GM19324 (cell line): Measurements from ENCODE around the gene NUBPL.
A peak's percentile ranks its signal among the peaks of the same experiment; 100 is the strongest.
"Not testable (repeated sequence)": the region's sequence is repeated elsewhere in the genome, so short reads cannot be mapped to it uniquely, and the experiment has no call there.

ENCODE experiments used
- ATAC-seq: cut with Tn5 transposase; IDR thresholded peaks from one replicate; pipeline ENCODE4 v1.9.1; 2021; ENCODE audit warnings: mild to moderate bottlenecking, moderate library complexity; ENCODE audit not compliant: unreplicated experiment, low FRiP score

The NUBPL gene

GRCh38 chr14:31792726-31793125 lies 231.5 kb downstream of the NUBPL start:
- ATAC-seq: no peak

GRCh38 chr14:31797946-31798345 lies 236.7 kb downstream of the NUBPL start:
- ATAC-seq: not testable (repeated sequence)

GRCh38 chr14:31802838-31803237 lies 241.6 kb downstream of the NUBPL start:
- no peak for ATAC-seq

DNA sequence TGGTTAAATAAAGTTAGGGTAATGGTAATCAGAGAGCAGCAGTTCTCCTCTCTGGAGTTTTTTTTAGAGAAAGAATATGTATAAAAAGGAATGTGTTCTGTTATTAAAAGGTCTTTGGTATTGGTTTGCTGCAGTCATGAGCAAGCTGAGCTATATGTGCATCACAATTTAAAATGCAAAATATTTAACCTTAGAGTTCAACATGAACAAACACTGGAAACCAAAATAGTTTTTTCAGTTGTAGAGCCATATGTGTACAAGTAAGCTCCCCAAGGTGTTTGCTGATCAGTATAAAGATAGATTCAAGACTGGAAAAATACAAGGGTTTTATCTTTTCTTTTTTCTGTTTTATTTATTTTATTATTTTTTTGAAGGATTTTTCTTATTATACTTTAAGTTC lies 245.0 kb downstream of the NUBPL start:
- no peak for ATAC-seq

DNA sequence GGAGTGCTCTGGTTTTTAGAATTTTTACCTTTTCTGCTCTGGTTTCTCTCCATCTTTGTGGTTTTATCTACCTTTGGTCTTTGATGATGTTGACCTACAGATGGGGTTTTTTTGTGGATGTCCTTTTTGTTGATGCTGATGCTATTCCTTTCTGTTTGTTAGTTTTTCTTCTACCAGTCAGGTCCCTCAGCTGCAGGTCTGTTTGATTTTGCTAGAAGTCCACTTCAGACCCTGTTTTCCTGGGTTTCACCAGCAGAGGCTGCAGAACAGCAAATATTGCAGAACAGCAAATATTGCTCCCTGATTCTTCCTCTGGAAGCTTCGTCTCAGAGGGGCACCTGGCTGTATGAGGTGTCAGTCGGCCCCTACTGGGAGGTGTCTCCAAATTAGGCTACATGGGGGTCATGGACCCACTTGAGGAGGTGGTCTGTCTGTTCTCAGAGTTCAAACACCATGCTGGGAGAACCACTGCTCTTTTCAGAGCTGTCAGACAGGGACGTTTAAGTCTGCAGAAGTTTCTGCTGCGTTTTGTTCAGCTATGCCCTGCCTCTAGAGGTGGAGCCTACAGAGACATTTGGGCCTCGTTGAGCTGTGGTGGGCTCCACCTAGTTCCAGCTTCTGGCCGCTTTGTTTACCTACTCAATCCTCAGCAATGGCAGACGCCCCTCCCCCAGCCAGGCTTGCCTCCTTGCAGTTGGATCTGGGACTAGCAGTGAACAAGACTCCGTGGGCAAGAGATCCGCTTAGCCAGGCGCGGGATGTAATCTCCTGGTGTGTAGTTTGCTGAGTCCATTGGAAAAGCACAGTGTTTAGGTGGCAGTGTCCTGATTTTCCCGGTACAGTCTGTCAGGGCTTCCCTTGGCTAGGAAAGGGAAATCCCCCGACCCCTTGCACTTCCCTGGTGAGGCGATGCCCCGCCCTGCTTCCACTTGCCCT lies 250.8 kb downstream of the NUBPL start:
- ATAC-seq: not testable (repeated sequence)

GRCh38 chr14:31813724-31814490 lies 252.7 kb downstream of the NUBPL start:
- ATAC-seq: not testable (repeated sequence)

- no peak for ATAC-seq
Observed at GRCh38 chr14:31819281-31819680, 258.1 kb downstream of the NUBPL start.

DNA sequence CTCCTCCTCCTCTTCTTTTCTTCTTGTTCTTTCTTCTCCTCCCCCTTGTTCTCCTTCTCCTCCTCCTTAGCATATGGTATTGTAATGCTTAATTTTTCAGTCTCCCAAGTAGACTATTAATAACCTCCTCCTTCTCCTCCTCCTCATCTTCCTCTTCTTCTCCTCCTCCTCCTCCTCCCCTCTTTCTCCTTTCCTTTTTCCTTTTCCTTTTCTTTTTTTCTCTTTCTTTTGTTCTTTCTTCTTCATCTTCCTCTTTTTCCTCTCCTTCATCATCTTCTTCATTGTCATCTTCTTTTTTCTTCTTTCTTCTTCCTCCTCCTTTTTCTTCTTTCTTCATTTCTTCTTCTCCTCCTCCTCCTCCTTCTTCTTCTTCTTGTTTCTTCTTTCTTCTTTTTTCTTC lies 264.3 kb downstream of the NUBPL start:
- ATAC-seq: no peak

- ATAC-seq: no peak
Observed at GRCh38 chr14:31827325-31827724, 266.1 kb downstream of the NUBPL start.

- no peak for ATAC-seq
Observed at GRCh38 chr14:31828946-31829868, 268.0 kb downstream of the NUBPL start.

DNA sequence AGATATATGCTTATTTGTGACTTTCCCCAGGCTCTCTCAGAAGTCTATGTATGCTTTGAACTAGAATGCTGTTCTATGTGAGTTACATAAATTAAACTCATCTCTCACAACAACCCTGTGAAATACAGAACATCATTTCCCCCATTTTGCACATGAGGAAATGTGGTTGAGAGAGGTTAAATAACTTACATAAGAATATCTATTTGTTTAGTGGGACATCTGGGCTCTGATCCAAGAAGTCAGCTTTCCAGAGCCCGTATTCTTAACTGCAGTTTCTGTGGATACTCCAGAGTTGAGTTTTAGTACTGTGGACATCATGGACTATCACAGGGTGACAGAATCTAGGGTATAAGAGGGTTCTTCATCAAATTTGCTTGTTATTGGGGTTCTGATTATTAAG lies 273.4 kb downstream of the NUBPL start:
- ATAC-seq: no peak

DNA sequence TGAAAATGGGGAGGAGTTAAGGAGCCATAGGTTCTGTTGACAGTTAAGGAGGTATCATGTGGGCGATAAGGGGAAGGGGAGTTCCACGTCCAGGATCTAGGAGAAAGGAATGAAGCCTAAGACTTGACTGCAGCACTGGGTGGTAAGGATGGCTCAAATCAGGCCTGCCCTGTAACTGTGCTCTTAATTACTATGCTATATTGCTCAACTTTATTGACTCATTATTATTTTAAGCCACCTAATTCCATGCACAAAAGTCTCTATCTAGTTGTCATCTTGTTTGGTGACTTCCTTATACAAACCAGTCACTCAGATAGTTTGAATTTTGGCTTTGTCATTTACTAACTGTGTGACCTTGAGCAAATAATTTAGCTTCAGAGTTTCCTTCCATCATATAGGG lies 273.8 kb downstream of the NUBPL start:
- ATAC-seq: no peak

GRCh38 chr14:31837031-31837430 lies 275.8 kb downstream of the NUBPL start:
- ATAC-seq: no peak

- no peak for ATAC-seq
Observed at GRCh38 chr14:31842899-31843298, 281.7 kb downstream of the NUBPL start.

DNA sequence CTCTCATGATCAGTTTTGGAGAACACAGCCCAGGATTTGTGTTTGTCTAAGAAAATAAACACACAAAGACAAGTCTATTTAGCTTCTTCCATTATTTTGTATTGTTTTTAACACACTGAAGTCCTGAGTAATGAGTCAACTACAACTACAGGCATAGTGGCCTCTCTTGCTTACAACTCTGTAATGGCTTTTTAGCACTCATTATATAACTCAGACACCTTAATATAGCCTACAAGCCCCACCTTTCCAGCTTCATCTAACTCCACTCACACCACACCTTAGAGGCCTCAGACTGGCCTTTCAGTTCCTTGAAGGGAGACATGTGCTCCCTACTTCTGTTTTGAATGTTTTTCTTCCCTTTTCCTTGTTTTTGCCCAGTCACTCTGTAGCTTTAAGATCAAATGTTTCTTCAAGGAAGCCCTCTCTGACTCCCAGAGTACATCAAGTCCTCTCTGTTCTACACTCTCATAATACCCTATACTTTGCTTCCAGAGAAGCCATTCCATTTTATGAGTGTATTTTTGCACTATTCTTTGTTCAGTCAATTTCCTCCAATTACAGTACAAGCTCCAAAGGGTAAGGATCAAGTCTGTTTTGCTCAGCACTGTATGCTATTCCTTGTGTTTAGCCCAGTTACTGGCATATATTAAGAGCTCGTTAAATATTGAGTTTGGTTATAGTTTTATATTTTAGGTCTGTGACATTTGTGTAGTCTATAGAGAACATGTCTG lies 282.3 kb downstream of the NUBPL start:
- ATAC-seq: no peak

DNA sequence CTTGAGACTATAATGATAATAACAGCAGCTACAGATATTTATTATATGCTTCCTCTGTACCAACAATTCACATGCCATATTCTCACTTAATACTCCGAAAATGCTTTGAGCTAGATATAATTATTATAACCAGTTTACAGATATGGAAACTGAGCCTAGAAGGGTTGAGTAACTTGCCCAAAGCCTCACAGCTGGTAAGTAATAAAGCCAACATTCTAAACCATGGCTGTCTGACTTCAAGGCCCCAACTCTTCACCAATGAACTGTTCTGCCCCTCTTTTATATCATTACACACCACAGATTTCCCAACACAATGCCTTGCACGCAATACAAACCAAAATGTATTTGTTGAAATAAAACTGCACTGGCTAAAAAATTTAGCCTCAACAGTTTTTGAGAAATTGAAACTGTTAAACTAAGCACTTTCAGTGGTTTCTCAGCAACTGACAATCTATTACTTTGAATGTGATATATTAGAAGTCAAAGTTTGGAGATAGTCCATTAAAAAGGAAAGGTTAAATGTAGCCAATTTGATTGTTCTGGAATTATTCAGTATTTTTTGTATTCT lies 293.4 kb downstream of the NUBPL start:
- ATAC-seq: peak; percentile 67

DNA sequence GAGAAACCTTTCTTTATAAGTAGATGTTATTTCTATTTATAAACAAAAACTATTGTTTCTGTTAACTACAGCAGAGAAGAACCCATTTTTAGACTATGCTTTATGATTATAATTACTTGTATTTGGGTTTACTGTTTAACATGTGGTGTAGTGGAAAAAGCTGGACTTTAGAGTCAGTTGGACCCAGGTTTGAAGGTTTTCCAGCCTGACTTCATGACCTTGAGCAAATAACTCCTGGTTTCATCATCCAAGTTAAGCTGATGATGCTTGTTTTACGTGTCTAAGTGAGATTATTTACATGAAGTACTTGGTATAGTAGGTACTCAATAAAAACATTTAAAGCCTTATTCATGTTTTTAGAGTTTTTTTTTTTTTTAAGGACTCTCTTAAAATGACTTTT lies 294.1 kb downstream of the NUBPL start:
- ATAC-seq: no peak

DNA sequence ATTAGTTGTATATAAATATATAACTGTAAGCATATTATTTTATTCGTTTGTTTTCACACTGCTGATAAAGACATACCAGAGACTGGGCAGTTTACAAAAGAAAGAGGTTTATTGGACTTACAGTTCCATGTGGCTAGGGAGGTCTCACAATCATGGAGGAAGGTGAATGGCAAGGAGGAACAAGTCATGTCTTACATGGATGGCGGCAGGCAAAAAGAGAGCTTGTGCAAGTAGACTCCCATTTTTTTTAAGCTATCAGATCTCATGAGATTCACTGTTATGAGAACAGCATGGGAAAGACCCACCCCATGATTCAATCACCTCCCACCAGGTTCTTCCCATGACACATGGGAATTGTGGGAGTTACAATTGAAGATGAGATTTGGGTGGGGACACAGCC lies 294.8 kb downstream of the NUBPL start:
- ATAC-seq: not testable (repeated sequence)

- no peak for ATAC-seq
Observed at GRCh38 chr14:31858868-31859267, 297.7 kb downstream of the NUBPL start.
